SK-N-MC (cell line): Measurements from ENCODE around the gene IPMK.

ENCODE experiments used
- EZH2 ChIP-seq: fragments of 200-600 bp; sonication (generic); IDR thresholded peaks from one replicate; pipeline ENCODE4 v1.6.1; 2017; ENCODE audit warnings: antibody characterized with exemption
- FOXP2 ChIP-seq: optimal IDR thresholded peaks from 2 replicates; pipeline ENCODE3; 2011; ENCODE audit warnings: mild to moderate bottlenecking, moderate library complexity; ENCODE audit not compliant: insufficient read depth; ENCODE audit errors: extremely low read length, control extremely low read depth
- POLR2AphosphoS5 ChIP-seq: IDR thresholded peaks from 2 replicates; pipeline ENCODE4 v1.6.1; 2012; ENCODE audit warnings: mild to moderate bottlenecking, low read depth, low read length, borderline replicate concordance

DNA sequence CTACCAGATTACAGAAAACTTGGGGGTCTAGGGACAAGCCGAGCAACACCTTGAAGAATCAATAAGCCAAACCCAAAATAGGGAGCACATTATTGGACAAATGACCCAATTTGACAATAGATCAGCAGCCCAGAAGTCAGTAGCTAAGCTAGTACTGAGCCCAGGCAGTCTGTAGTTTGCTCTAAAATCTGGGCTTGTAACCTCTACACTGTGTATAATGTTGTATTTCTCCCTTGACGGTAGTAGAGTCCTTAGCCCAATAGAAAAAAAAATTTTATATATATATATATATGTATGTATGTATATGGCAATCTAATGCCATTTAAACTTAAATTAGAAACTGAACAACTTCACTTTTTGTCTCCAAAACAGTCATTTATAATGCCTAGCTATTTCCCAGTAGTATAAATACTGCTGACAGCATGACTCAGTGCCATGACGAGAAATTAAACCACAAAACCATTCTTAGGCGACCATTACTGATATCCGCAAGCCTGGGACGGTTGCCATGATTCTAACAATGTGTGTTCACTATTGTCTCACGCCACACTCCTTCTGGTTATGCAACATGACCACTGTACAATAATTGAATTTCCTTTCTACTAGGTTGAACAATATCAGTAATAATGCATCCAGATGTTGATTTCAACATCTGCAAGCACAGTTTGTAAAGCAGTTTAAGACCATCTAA, 110.5 kb downstream of the IPMK start:
- no peak for TF ChIP-seq EZH2
- no peak for TF ChIP-seq POLR2AphosphoS5
- no peak for TF ChIP-seq FOXP2
